OCI-LY1 (cell line): ENCODE measurements around the gene PRRC2B.

Experiments used
- CTCF ChIP-seq: fragments of 200-600 bp; sonication (generic), shearing (Covaris generic); IDR thresholded peaks from 2 replicates; pipeline ENCODE4 v1.5.1; 2017; ENCODE audit warnings: mild to moderate bottlenecking, antibody characterized with exemption, low read length, moderate library complexity, mixed read lengths
- EZH2 ChIP-seq: fragments of 200-600 bp; sonication (generic), shearing (Covaris generic); IDR thresholded peaks from 2 replicates; pipeline ENCODE4 v1.8.0; 2017; ENCODE audit warnings: borderline replicate concordance, mixed run types, mild to moderate bottlenecking, antibody characterized with exemption, low read length, moderate library complexity, mixed read lengths

DNA sequence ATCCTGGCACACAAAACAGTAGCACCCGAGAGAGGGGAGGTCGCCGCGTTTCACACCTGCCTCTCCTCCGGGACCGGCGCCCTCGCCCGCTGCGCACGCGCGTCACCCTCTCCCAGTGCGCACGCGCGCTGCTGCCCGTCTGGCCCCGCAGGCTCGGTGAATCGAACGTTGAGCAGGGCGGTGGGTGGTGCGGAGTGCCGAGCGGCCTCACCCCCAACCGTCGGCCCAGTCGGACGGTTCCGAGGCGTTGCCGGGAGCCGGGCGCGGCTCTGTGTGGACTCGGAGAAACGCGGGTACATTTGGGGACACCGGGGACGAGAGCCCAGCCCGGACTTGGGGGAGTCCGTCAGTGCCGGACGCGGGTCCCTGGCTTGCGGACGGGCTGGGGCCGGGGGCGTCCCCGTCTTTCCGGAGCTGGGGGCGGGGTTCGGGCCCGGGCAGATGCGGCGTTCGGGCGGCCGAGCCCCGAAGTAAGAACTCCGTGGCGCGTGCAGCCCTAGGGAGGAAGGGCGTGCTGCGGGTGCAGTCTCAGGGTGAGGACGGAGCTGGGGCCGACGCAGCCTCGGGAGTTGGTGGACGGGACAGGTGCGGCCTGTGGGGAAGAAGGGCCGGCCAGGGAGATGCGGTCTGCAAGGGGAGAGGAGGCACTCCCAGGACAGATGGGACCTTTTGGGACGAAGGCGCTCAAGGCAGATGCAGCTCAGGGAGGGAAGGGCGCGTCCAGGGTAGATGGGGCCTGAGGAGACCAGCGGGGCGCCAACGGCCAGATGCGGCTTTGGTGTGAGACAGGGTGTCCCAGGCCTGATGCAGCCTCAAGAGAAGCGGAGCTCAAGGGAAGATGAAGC is 109.1 kb downstream of the PRRC2B start, which contains the start of gene POMT1:
- TF ChIP-seq CTCF = no peak
- TF ChIP-seq EZH2 = no peak
